Measurements from ENCODE around the gene PHPT1. TPM values are rescaled to one million over a fixed set of nuclear protein-coding genes. Genes with fewer than 3 reads are reported as not detected.

The PHPT1 gene
- total and polyA plus RNA-seq, 11 donors = 225 to 717 (median 266) TPM

DNA sequence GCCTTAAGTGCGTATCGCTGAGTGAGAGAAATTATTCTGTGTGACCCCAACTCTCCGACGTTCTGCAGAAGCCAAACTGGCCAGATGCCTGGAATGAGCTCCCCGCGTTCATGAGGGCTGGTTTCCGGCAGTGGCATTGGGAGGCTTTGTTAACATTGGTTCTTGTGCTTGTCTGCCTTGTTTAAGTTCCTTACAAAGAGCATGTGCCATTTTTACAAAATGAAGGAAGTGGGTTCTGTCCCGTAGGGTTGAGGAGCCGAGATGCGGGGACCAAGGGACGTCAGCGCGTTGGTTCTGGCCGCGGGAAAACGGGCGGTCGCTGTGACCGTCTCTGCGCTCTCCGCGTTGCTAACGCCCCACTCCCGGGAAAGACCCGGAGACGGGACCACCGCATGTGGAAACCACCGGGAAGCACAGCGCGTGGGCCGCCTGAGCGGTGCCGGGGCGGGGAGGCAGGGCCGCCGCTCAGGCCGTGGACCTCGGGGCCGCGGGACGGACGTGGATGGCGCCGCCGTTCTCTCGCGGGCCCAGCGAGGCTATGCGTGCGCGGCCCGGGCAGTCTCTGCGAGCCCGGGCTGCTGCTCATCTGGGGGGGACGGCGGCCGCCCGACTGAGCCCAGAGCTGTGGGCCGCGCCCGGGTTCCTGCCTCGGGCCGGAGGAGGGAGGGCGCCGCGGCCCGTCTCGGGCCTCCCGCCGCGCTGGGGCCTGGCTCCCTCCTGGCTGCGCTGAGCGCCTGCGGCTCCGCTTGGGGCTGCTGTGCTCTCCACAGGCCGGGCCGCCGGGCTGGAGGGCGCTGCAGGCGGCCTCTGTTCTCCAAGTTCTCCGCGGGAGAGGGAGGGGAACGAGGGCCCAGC lies 28.0 kb upstream of the PHPT1 start:
- intact Hi-C loops (cut with DNase I) = no loop called here
- Histone ChIP-seq H3K36me3 (peaks cover 0 to 39% (median 31%) of the 10 kb centered on the region in 9 donors), H3K4me1 (peaks cover 0 to 18% (median 11%) of the 10 kb centered on the region in 12 donors), H3K27me3 (no peaks in the 10 kb centered on the region), H3K9me3 (no peaks in the 10 kb centered on the region), H3K27ac (peak overlapping the region in 4 of 12 donors; percentile 4 to 59 (median 26)), H3K4me3 (peak overlapping the region in 11 of 12 donors; percentile 6 to 61 (median 50))
- 12 to 29% (median 22%) methylated on average over 48 to 83 of the region's 83 CpGs for WGBS, 4 donors
- peak in 1 of 5 donors; percentile 21 for DNase-seq
- ATAC-seq = peak in 3 of 4 donors; percentile 63 to 72 (median 70)
- no peak for TF ChIP-seq POLR2A (IDR thresholded peaks at IDR 0.05)
- peak in 1 of 12 donors; percentile 9 for TF ChIP-seq CTCF (IDR thresholded peaks at IDR 0.05)

DNA sequence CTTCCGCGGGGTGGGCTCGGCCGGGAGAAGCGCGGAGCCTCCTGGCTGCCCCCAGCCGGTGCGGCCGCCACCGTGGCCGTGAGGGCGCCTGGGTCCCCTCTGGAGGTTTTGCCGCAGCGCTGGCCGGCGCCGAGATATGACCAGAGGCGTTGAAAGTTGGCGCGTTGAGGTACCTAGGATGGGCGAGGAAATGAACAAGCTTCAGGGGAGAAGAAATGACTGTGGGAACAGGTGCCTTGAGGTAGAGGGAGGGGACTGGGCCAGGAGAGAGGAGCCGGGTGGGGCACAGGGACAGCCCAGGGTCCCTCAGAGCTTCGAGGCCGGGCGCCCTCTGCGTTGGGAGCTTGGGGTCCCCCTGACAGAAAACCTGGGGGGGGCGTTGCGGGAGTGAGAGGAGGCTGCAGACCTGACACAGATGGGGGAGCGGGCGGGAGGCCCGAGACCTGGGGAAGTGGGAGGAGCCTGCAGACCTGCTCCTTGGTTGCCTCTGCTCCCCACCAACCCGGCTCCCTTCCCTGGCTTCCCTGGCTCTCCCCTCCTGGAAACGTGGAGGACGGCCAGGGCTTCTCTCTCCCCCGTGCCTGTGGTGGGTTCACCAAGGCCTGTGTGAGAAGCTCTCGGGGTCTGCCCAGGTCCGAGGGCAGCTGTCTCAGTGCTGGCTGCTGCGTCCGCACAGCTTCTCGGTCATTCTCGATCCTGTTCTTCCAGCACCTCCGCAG lies 27.2 kb upstream of the PHPT1 start:
- ATAC-seq (peak in 2 of 4 donors; percentile 7 to 18), DNase-seq (peak in 1 of 5 donors; percentile 42)
- H3K27me3 ChIP-seq = no peaks in the 10 kb centered on the region
- intact Hi-C loops (cut with DNase I) = no loop called here
- no peaks in the 10 kb centered on the region for H3K9me3 ChIP-seq
- peak overlapping the region in 11 of 12 donors; percentile 6 to 61 (median 50) for H3K4me3 ChIP-seq
- peaks cover 0 to 18% (median 11%) of the 10 kb centered on the region in 12 donors for H3K4me1 ChIP-seq
- peak overlapping the region in 3 of 12 donors; percentile 26 to 59 (median 27) for H3K27ac ChIP-seq
- 59 to 73% (median 68%) methylated on average over 34 to 42 of the region's 42 CpGs for WGBS, 4 donors
- no peak for TF ChIP-seq POLR2A (IDR thresholded peaks at IDR 0.05)
- no peak for TF ChIP-seq CTCF (IDR thresholded peaks at IDR 0.05)
- peaks cover 0 to 45% (median 39%) of the 10 kb centered on the region in 9 donors for H3K36me3 ChIP-seq

DNA sequence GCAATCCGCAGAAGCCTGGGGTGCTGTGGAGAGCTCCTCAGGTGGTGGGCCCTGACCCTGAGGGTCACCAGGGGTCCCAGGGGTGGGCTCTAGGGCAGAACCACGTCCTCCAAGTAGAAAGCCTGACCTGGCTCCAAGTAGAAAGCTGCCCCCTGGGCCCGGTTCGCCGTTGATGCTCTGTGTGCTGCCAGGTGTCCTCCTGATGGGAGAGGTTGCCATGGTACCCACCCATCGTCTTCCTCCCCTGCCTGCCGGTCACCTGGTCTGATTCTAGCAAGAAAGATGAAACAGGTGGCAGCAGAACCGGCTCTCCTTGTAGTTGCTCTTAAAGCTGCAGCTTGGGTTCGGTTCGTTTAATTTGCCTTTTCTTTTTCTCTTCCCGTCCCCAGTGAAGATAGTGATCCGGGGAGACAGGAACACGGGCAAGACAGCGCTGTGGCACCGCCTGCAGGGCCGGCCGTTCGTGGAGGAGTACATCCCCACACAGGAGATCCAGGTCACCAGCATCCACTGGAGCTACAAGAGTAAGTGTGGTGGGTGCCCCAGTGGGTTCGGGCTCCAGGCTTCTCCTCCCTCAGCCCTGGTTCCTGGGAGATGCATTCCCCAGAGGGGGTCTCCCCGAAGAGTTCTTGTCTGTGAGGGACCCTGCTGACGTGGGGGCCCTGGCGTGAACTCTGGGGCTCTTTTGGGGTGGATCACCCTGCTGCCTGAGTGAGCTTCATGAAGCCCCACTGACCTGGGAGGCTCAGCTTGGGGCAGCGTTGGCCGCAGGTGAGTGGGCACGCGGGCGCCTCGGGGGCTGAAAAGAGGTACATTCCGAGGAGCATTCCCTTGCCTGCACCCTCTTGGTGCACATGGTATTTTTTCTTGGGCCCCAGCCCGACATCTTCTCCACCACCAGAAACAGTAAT lies 25.8 kb upstream of the PHPT1 start:
- Histone ChIP-seq H3K36me3 (peaks cover 0 to 51% (median 41%) of the 10 kb centered on the region in 9 donors), H3K4me1 (peaks cover 0 to 18% (median 11%) of the 10 kb centered on the region in 12 donors), H3K27ac (no peak overlapping the region), H3K9me3 (no peaks in the 10 kb centered on the region), H3K4me3 (no peak overlapping the region), H3K27me3 (no peaks in the 10 kb centered on the region)
- WGBS, 4 donors = 90 to 93% (median 90%) methylated on average over 29 to 30 of the region's 30 CpGs
- ATAC-seq (no peak), DNase-seq (peak in 3 of 5 donors; percentile 16 to 49 (median 22))
- intact Hi-C loops (cut with DNase I) = no loop called here
- no peak for TF ChIP-seq POLR2A (IDR thresholded peaks at IDR 0.05)
- TF ChIP-seq CTCF (IDR thresholded peaks at IDR 0.05) = no peak
